Left lung (tissue), 14 donors: ENCODE results near the gene TRAPPC4. TPM values are rescaled to one million over a fixed set of nuclear protein-coding genes. Genes with fewer than 3 reads are reported as not detected.
"Not testable (repeated sequence)": the region's sequence is repeated elsewhere in the genome, so short reads cannot be mapped to it uniquely, and the experiment has no call there.

ENCODE experiments used
- ATAC-seq: fragments of 200-7000 bp; cut with Tn5 transposase; one replicate; pipeline ENCODE4 v1.9.1; 2020; ENCODE audit warnings: moderate library complexity
- DNase-seq, 4 donors: peaks; one replicate each; pipeline ENCODE4 v3.0.0-alpha.2; 2013 to 2020
- H3K27ac ChIP-seq, 2 donors: fragments of 200-600 bp; sonication (generic) in 1 of 2; one replicate each; pipeline versions ENCODE4 v1.5.0 to v1.8.0; 2020 to 2021
- H3K27me3 ChIP-seq, 2 donors: fragments of 200-600 bp; sonication (generic) in 1 of 2; one replicate each; pipeline versions ENCODE4 v1.5.0 to v1.8.0; 2020 to 2021
- H3K36me3 ChIP-seq, 2 donors: fragments of 200-600 bp; sonication (generic) in 1 of 2; one replicate each; pipeline versions ENCODE4 v1.5.0 to v1.8.0; 2020 to 2021
- H3K4me1 ChIP-seq, 2 donors: fragments of 200-600 bp; one replicate each; pipeline ENCODE4 v1.8.0; 2021
- H3K4me3 ChIP-seq, 2 donors: fragments of 200-600 bp; sonication (generic) in 1 of 2; one replicate each; pipeline versions ENCODE4 v1.5.0 to v1.8.0; 2020 to 2021; ENCODE audit warnings: mild to moderate bottlenecking in 1 of 2
- H3K9me3 ChIP-seq, 2 donors: fragments of 200-600 bp; sonication (generic) in 1 of 2; one replicate each; pipeline versions ENCODE4 v1.5.0 to v1.8.0; 2020 to 2021
- intact Hi-C, 2 donors: fragments of 100-400 bp; cut with DNase I; formaldehyde crosslinking; loops; one replicate each; pipeline versions ENCODE4 v1.11.2 to v1.14.2; 2022
- long read RNA-seq, 12 donors: library from polyadenylated mRNA in 2 of 12; unstranded in 2 of 12; transcript quantifications; one replicate each; pipeline ENCODE4 v2.0.0 and lab custom pipeline, GENCODE V29; 2019 to 2026
- polyA plus RNA-seq, 6 donors: library from polyadenylated mRNA; unstranded; fragments of 120-200 nt; gene quantifications; one replicate each; pipeline ENCODE4 v1.2.1, GENCODE V29; 2013; ENCODE audit not compliant: insufficient read length in 6 of 6
- total RNA-seq, 2 donors: library from RNA; stranded (reverse); fragmentation: NEBNext Ultra II Directional; extraction: Animal tissue kit (Norgen Biotek cat#: 25700); gene quantifications; one replicate each; pipeline ENCODE4 v1.2.1, GENCODE V29; 2021
- TF ChIP-seq, protein P1 (sequence below), 2 donors: fragments of 200-600 bp; sonication (generic) in 1 of 2; IDR thresholded peaks; one replicate each; pipeline versions ENCODE4 v1.5.0 to v1.8.0; 2021; ENCODE audit warnings: antibody characterized with exemption in 2 of 2
- donor health status: DM: no; HTN: yes; CAD: no.
- donor health status: DM: no; HTN: no; CAD: no.

The TRAPPC4 gene, protein sequence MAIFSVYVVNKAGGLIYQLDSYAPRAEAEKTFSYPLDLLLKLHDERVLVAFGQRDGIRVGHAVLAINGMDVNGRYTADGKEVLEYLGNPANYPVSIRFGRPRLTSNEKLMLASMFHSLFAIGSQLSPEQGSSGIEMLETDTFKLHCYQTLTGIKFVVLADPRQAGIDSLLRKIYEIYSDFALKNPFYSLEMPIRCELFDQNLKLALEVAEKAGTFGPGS
- total RNA-seq: 10 to 100 TPM; 57.1 to 66.3 TPM
- polyA plus RNA-seq: 10 to 100 TPM; 72.4 to 92.7 (median 77.6) TPM
- long read RNA-seq, donor 1, transcript TRAPPC4-214 (5 exons, 1,759 nt): major isoform, 34 of 49 reads
- long read RNA-seq, donor 1, transcript TRAPPC4-210 (4 exons, 1,135 nt): minor isoform, 5 of 49 reads
- long read RNA-seq, donor 1, partial matches to known transcripts: 0 of 49 reads
- long read RNA-seq, donor 1, other reads (novel, unspliced or antisense): 0 of 49 reads
- long read RNA-seq, donor 2, transcript TRAPPC4-214 (5 exons, 1,759 nt): major isoform, 22 of 38 reads
- long read RNA-seq, donor 2, transcript TRAPPC4-204 (2 exons, 1,924 nt): minor isoform, 5 of 38 reads
- long read RNA-seq, donor 2, partial matches to known transcripts: 0 of 38 reads
- long read RNA-seq, donor 2, other reads (novel, unspliced or antisense): 0 of 38 reads
- long read RNA-seq, donor 3, transcript TRAPPC4-214 (5 exons, 1,759 nt): major isoform, 26 of 36 reads
- long read RNA-seq, donor 3, partial matches to known transcripts: 0 of 36 reads
- long read RNA-seq, donor 3, other reads (novel, unspliced or antisense): 0 of 36 reads
- long read RNA-seq, donor 4, transcript TRAPPC4-214 (5 exons, 1,759 nt): major isoform, 77 of 84 reads
- long read RNA-seq, donor 4, partial matches to known transcripts: 0 of 84 reads
- long read RNA-seq, donor 4, other reads (novel, unspliced or antisense): 4 of 84 reads
- long read RNA-seq, donor 5, transcript TRAPPC4-214 (5 exons, 1,759 nt): major isoform, 28 of 41 reads
- long read RNA-seq, donor 5, transcript TRAPPC4-208 (2 exons, 569 nt): minor isoform, 5 of 41 reads
- long read RNA-seq, donor 5, partial matches to known transcripts: 0 of 41 reads
- long read RNA-seq, donor 5, other reads (novel, unspliced or antisense): 0 of 41 reads
- long read RNA-seq, donor 6, transcript TRAPPC4-214 (5 exons, 1,759 nt): major isoform, 35 of 52 reads
- long read RNA-seq, donor 6, transcript TRAPPC4-210 (4 exons, 1,135 nt): minor isoform, 8 of 52 reads
- long read RNA-seq, donor 6, partial matches to known transcripts: 0 of 52 reads
- long read RNA-seq, donor 6, other reads (novel, unspliced or antisense): 0 of 52 reads
- long read RNA-seq, donor 7, transcript TRAPPC4-214 (5 exons, 1,759 nt): major isoform, 25 of 39 reads
- long read RNA-seq, donor 7, transcript TRAPPC4-208 (2 exons, 569 nt): minor isoform, 7 of 39 reads
- long read RNA-seq, donor 7, partial matches to known transcripts: 0 of 39 reads
- long read RNA-seq, donor 7, other reads (novel, unspliced or antisense): 0 of 39 reads
- long read RNA-seq, donor 8, transcript TRAPPC4-214 (5 exons, 1,759 nt): major isoform, 17 of 21 reads
- long read RNA-seq, donor 8, partial matches to known transcripts: 0 of 21 reads
- long read RNA-seq, donor 8, other reads (novel, unspliced or antisense): 0 of 21 reads
- long read RNA-seq, donor 9: 0 reads
- long read RNA-seq, donor 10, transcript TRAPPC4-214 (5 exons, 1,759 nt): major isoform, 76 of 83 reads
- long read RNA-seq, donor 10, partial matches to known transcripts: 0 of 83 reads
- long read RNA-seq, donor 10, other reads (novel, unspliced or antisense): 5 of 83 reads
- long read RNA-seq, donor 11, transcript TRAPPC4-211 (4 exons, 817 nt): minor isoform, 5 of 74 reads
- long read RNA-seq, donor 11, transcript TRAPPC4-214 (5 exons, 1,759 nt): major isoform, 51 of 74 reads
- long read RNA-seq, donor 11, transcript TRAPPC4-210 (4 exons, 1,135 nt): minor isoform, 9 of 74 reads
- long read RNA-seq, donor 11, partial matches to known transcripts: 0 of 74 reads
- long read RNA-seq, donor 11, other reads (novel, unspliced or antisense): 0 of 74 reads
- long read RNA-seq, donor 12, transcript TRAPPC4-214 (5 exons, 1,759 nt): major isoform, 25 of 39 reads
- long read RNA-seq, donor 12, partial matches to known transcripts: 5 of 39 reads
- long read RNA-seq, donor 12, other reads (novel, unspliced or antisense): 0 of 39 reads

- DNase-seq (peak; percentile 96 to 98 (median 98)), ATAC-seq (peak; percentile 97)
- intact Hi-C loops: no loop called here
- Histone ChIP-seq H3K4me3 (peak within 1 kb of the TSS; percentile 68 to 76), H3K27ac (peak within 1 kb of the TSS; percentile 88 to 97), H3K9me3 (no peaks in the 10 kb centered on the region), H3K4me1 (peaks cover 18 to 53% of the 10 kb centered on the region in 2 donors), H3K27me3 (no peaks in the 10 kb centered on the region), H3K36me3 (peaks cover 4 to 59% of the 10 kb centered on the region in 2 donors)
- TF ChIP-seq, protein P1, sequence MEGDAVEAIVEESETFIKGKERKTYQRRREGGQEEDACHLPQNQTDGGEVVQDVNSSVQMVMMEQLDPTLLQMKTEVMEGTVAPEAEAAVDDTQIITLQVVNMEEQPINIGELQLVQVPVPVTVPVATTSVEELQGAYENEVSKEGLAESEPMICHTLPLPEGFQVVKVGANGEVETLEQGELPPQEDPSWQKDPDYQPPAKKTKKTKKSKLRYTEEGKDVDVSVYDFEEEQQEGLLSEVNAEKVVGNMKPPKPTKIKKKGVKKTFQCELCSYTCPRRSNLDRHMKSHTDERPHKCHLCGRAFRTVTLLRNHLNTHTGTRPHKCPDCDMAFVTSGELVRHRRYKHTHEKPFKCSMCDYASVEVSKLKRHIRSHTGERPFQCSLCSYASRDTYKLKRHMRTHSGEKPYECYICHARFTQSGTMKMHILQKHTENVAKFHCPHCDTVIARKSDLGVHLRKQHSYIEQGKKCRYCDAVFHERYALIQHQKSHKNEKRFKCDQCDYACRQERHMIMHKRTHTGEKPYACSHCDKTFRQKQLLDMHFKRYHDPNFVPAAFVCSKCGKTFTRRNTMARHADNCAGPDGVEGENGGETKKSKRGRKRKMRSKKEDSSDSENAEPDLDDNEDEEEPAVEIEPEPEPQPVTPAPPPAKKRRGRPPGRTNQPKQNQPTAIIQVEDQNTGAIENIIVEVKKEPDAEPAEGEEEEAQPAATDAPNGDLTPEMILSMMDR (IDR thresholded peaks at IDR 0.05): no peak
These were observed at the start of gene TRAPPC4, which contains the start of gene RPS25 for GRCh38 chr11:119018074-119018938. TSS of gene TRAPPC4 (plus strand) at chr11:119018766. CDS start at chr11:119018796, 30 bp downstream. TSS of gene RPS25 (minus strand) at chr11:119018343. CDS start at chr11:119018284, 59 bp downstream.

GRCh38 chr11:118969508-118969907, 49.1 kb upstream of the TRAPPC4 start:
- H3K36me3 ChIP-seq, H3K4me3 ChIP-seq, intact Hi-C loops, H3K27ac ChIP-seq, H3K9me3 ChIP-seq, DNase-seq, H3K4me1 ChIP-seq, ATAC-seq: not testable (repeated sequence)
- peaks cover 4 to 19% of the 10 kb centered on the region in 2 donors for H3K27me3 ChIP-seq

DNA sequence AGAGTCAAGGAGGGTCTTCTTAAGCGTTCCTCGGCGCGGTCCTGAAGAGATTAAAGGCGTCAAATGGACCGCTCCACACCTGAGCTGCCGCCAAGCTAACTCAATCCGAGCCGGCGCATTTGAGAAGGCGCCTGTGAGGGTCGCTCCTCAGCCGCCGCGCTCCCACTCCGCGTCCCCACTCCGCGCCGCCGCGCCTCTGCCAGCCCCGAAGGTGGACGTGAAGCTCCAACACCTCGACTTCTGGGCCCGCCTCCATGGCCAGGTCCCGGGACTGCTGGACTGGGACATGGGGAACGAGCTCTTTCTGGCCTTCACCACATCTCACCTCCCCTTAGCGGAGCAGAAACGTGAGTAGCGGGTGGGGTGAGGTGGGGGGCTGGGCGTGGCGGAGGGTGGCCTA, 46.9 kb upstream of the TRAPPC4 start, which contains the start of gene FOXR1:
TSS of gene FOXR1 (plus strand) at position 116 of the 400 bp plus-strand sequence. CDS start at position 287, 171 bp downstream.
- Histone ChIP-seq H3K4me3 (no peak within 1 kb of the TSS), H3K27ac (no peak within 1 kb of the TSS), H3K4me1 (no peaks in the 10 kb centered on the region), H3K27me3 (peaks cover 4 to 19% of the 10 kb centered on the region in 2 donors), H3K9me3 (no peaks in the 10 kb centered on the region), H3K36me3 (no peaks in the 10 kb centered on the region)
- intact Hi-C loops: no loop called here
- ATAC-seq: no peak
- TF ChIP-seq, protein P1 (IDR thresholded peaks at IDR 0.05): no peak
- DNase-seq: no peak

DNA sequence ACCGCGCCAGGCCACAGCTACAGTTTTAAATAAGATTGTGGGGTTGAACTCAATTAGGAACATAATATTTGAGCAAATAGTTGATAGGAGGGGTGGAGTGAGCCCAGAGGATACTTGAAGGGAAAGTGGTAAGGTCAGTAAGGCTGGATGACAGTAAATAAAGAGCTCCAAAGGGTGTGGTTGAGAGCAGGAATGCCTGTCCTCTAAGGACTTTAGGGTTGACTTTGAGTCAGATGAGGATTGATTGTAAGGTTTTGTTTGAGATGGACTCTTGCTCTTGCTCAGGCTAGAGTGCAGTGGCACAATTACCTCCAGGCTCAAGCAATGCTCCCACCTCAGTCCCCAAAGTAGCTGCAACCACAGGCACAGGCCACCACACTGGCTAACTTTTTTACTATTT, 44.6 kb upstream of the TRAPPC4 start:
- TF ChIP-seq, protein P1 (IDR thresholded peaks at IDR 0.05): no peak
- no peak for DNase-seq
- Histone ChIP-seq H3K4me1 (no peaks in the 10 kb centered on the region), H3K4me3 (no peak overlapping the region), H3K36me3 (no peaks in the 10 kb centered on the region), H3K27ac (no peak overlapping the region), H3K27me3 (peaks cover 4 to 19% of the 10 kb centered on the region in 2 donors), H3K9me3 (no peaks in the 10 kb centered on the region)
- intact Hi-C loops: no loop called here
- ATAC-seq: peak; percentile 94
